ENCODE measurements around the gene COA8.
A peak's percentile ranks its signal among the peaks of the same experiment; 100 is the strongest.
"Not testable (repeated sequence)": the region's sequence is repeated elsewhere in the genome, so short reads cannot be mapped to it uniquely, and the experiment has no call there.

COA8 gene

GRCh38 chr14:103576371-103577024, 13.7 kb downstream of the COA8 start:
- peak; percentile 71 for DNase-seq (ENCODE audit: low spot score)

GRCh38 chr14:103578401-103579075, 15.8 kb downstream of the COA8 start:
- DNase-seq (ENCODE audit: low spot score), result no peak

- no peak for DNase-seq (ENCODE audit: low spot score)
Measured at GRCh38 chr14:103581206-103581605, 18.4 kb downstream of the COA8 start.

- no peak for DNase-seq (ENCODE audit: low spot score)
Measured at GRCh38 chr14:103581954-103582703, 19.4 kb downstream of the COA8 start.

- no peak for DNase-seq (ENCODE audit: low spot score)
Measured at GRCh38 chr14:103584326-103584915, 21.7 kb downstream of the COA8 start.

- peak; percentile 69 for DNase-seq (ENCODE audit: low spot score)
Measured at GRCh38 chr14:103593577-103593976, 30.8 kb downstream of the COA8 start.

GRCh38 chr14:103594265-103594664, 31.5 kb downstream of the COA8 start:
- peak; percentile 93 for DNase-seq (ENCODE audit: low spot score)

- no peak for DNase-seq (ENCODE audit: low spot score)
Measured at GRCh38 chr14:103597623-103598377, 35.0 kb downstream of the COA8 start.

GRCh38 chr14:103600503-103600902, 37.7 kb downstream of the COA8 start:
- DNase-seq (ENCODE audit: low spot score), result no peak

- DNase-seq (ENCODE audit: low spot score), result no peak
Measured at GRCh38 chr14:103604620-103605019, 41.9 kb downstream of the COA8 start.

GRCh38 chr14:103606963-103607668, 44.4 kb downstream of the COA8 start:
- DNase-seq (ENCODE audit: low spot score), result peak; percentile 89

- DNase-seq (ENCODE audit: low spot score), result no peak
Measured at GRCh38 chr14:103607822-103608221, 45.1 kb downstream of the COA8 start.

GRCh38 chr14:103609081-103609480, 46.3 kb downstream of the COA8 start:
- not testable (repeated sequence) for DNase-seq (ENCODE audit: low spot score)

- DNase-seq (ENCODE audit: low spot score), result no peak
Measured at GRCh38 chr14:103611215-103611614, 48.5 kb downstream of the COA8 start.

- no peak for DNase-seq (ENCODE audit: low spot score)
Measured at GRCh38 chr14:103613517-103613916, 50.8 kb downstream of the COA8 start.

- DNase-seq (ENCODE audit: low spot score), result no peak
Measured at GRCh38 chr14:103616635-103617300, 54.0 kb downstream of the COA8 start.

- DNase-seq (ENCODE audit: low spot score), result no peak
Measured at GRCh38 chr14:103619057-103619456, 56.3 kb downstream of the COA8 start.

GRCh38 chr14:103621860-103622259, 59.1 kb downstream of the COA8 start:
- no peak for DNase-seq (ENCODE audit: low spot score)

- no peak for DNase-seq (ENCODE audit: low spot score)
Measured at GRCh38 chr14:103623308-103623707, 60.5 kb downstream of the COA8 start.

- DNase-seq (ENCODE audit: low spot score), result no peak
Measured at GRCh38 chr14:103623883-103624482, 61.2 kb downstream of the COA8 start.

Measured in pons (tissue), 1 donor.